CD14-positive monocyte (primary cell): ENCODE results near the gene ADAMTS10. TPM values are rescaled to one million over a fixed set of nuclear protein-coding genes. Genes with fewer than 3 reads are reported as not detected.

Source experiments
- DNase-seq, 3 donors: peaks; one replicate each; pipeline ENCODE4 v3.0.0-alpha.2; 2011 to 2022
- H2AFZ ChIP-seq: 2 replicates; pipeline ENCODE4 v1.6.0; 2012; ENCODE audit warnings: mild to moderate bottlenecking, low read depth, low read length, inconsistent platforms; ENCODE audit not compliant: insufficient read depth, poor library complexity, severe bottlenecking
- H3K27ac ChIP-seq, 2 donors: 1 replicate in 1 of 2; 2 replicates in 1 of 2; pipeline ENCODE4 v1.5.1; 2012 to 2013; ENCODE audit warnings: low read length in 2 of 2, control low read depth in 1 of 2, inconsistent platforms in 1 of 2, low read depth in 1 of 2, mild to moderate bottlenecking in 1 of 2
- H3K27me3 ChIP-seq, 2 donors: one replicate each; pipeline versions ENCODE4 v1.6.0 to v1.6.1; 2011 to 2013; ENCODE audit warnings: low read length in 2 of 2; ENCODE audit not compliant: control insufficient read depth in 2 of 2, insufficient read depth in 2 of 2
- H3K36me3 ChIP-seq, 2 donors: replicated peaks in 1 of 2; 1 replicate in 1 of 2; 2 replicates in 1 of 2; pipeline versions ENCODE4 v1.5.1 to v1.6.1; 2012 to 2013; ENCODE audit warnings: low read length in 2 of 2, control low read depth in 1 of 2, inconsistent platforms in 1 of 2, mild to moderate bottlenecking in 1 of 2; ENCODE audit not compliant: insufficient read depth in 2 of 2, control insufficient read depth in 1 of 2
- H3K4me1 ChIP-seq, 2 donors: 1 replicate in 1 of 2; 2 replicates in 1 of 2; pipeline versions ENCODE4 v1.5.1 to v1.6.1; 2012 to 2013; ENCODE audit warnings: low read length in 2 of 2, control low read depth in 1 of 2, inconsistent platforms in 1 of 2, mild to moderate bottlenecking in 1 of 2, moderate library complexity in 1 of 2; ENCODE audit not compliant: insufficient read depth in 2 of 2, control insufficient read depth in 1 of 2
- H3K4me2 ChIP-seq: replicated peaks from 2 replicates; pipeline ENCODE3; 2012; ENCODE audit warnings: low read length, moderate library complexity, mild to moderate bottlenecking; ENCODE audit not compliant: poor library complexity, severe bottlenecking; ENCODE audit errors: extremely low read depth
- H3K4me3 ChIP-seq, 3 experiments: fragments of 200-600 bp in 1 of 3; sonication (generic) in 1 of 3; replicated peaks in 1 of 3; 1 replicate in 2 of 3; 2 replicates in 1 of 3; pipeline ENCODE4 v1.5.1; 2011 to 2013; ENCODE audit warnings: low read length in 3 of 3, mild to moderate bottlenecking in 3 of 3, control low read depth in 2 of 3, low read depth in 2 of 3, inconsistent platforms in 1 of 3, moderate library complexity in 1 of 3
- H3K79me2 ChIP-seq: 2 replicates; pipeline ENCODE4 v1.6.0; 2012; ENCODE audit warnings: mild to moderate bottlenecking, control low read depth, inconsistent platforms, low read length, moderate library complexity; ENCODE audit not compliant: insufficient read depth
- H3K9ac ChIP-seq: 2 replicates; pipeline ENCODE4 v1.6.0; 2017; ENCODE audit warnings: low read length, mild to moderate bottlenecking; ENCODE audit not compliant: insufficient read depth, poor library complexity, severe bottlenecking
- H3K9me3 ChIP-seq, 2 donors: replicated peaks in 1 of 2; 1 replicate in 1 of 2; 2 replicates in 1 of 2; pipeline versions ENCODE4 v1.5.1 to v1.6.1; 2012 to 2013; ENCODE audit warnings: low read length in 2 of 2, control low read depth in 1 of 2; ENCODE audit not compliant: control insufficient read depth in 1 of 2, insufficient read depth in 1 of 2
- H4K20me1 ChIP-seq: 2 replicates; pipeline ENCODE4 v1.6.0; 2012; ENCODE audit warnings: mild to moderate bottlenecking, low read length, control low read depth, moderate library complexity; ENCODE audit not compliant: insufficient read depth
- H3K27ac Mint-ChIP-seq, 7 donors: one replicate each; pipeline ENCODE4 v1.8.0; 2020; ENCODE audit warnings: mild to moderate bottlenecking in 7 of 7, mixed read lengths in 7 of 7, moderate library complexity in 6 of 7, inconsistent platforms in 2 of 7
- H3K27me3 Mint-ChIP-seq, 3 donors: one replicate each; pipeline ENCODE4 v1.8.0; 2021 to 2022; ENCODE audit warnings: low read depth in 3 of 3, mild to moderate bottlenecking in 3 of 3, mixed read lengths in 3 of 3, moderate library complexity in 3 of 3, inconsistent platforms in 1 of 3
- H3K36me3 Mint-ChIP-seq, 2 donors: one replicate each; pipeline ENCODE4 v1.8.0; 2020; ENCODE audit warnings: mixed read lengths in 2 of 2, inconsistent platforms in 1 of 2, mild to moderate bottlenecking in 1 of 2
- H3K4me1 Mint-ChIP-seq: one replicate; pipeline ENCODE4 v1.8.0; 2020; ENCODE audit warnings: mild to moderate bottlenecking, mixed read lengths
- H3K4me3 Mint-ChIP-seq, 2 donors: one replicate each; pipeline ENCODE4 v1.8.0; 2020; ENCODE audit warnings: mild to moderate bottlenecking in 2 of 2, mixed read lengths in 2 of 2, moderate library complexity in 1 of 2
- H3K9me3 Mint-ChIP-seq, 7 donors: one replicate each; pipeline ENCODE4 v1.8.0; 2020 to 2022; ENCODE audit warnings: mixed read lengths in 7 of 7, mild to moderate bottlenecking in 6 of 7, moderate library complexity in 6 of 7, inconsistent platforms in 2 of 7
- CTCF ChIP-seq: fragments of 200-600 bp; IDR thresholded peaks from one replicate; pipeline ENCODE4 v1.8.0; 2022; ENCODE audit warnings: antibody characterized with exemption, mild to moderate bottlenecking
- WGBS: methylation state at CpG from one replicate; pipeline ENCODE4 v1.1.5; 2013; ENCODE audit warnings: missing lambda C conversion rate; ENCODE audit not compliant: insufficient coverage; 5-methylcytosine and 5-hydroxymethylcytosine counted together
- intact Hi-C, 2 donors: fragments of 100-400 bp; cut with micrococcal nuclease; formaldehyde crosslinking; loops; one replicate each; pipeline versions ENCODE4 v1.15.0 to v1.15.1; 2023
- polyA plus RNA-seq, 3 donors: library from polyadenylated mRNA; depleted of rRNA in 1 of 3; unstranded in 2 of 3; stranded (reverse) in 1 of 3; fragments of 300-500 nt in 2 of 3; fragments of >200 nt in 1 of 3; fragmentation: Illumina TruSeq in 2 of 3; gene quantifications; 1 replicate in 2 of 3; 2 replicates in 1 of 3; pipeline ENCODE4 v1.2.3, GENCODE V29; 2012 to 2021

ADAMTS10 gene
- polyA plus RNA-seq, 3 donors = 2.3 TPM; not detected in 2

GRCh38 chr19:8552810-8553209 is 57.7 kb downstream of the ADAMTS10 start:
- no peaks in the 10 kb centered on the region for H3K27me3 ChIP-seq
- Mint-ChIP-seq H3K9me3 (no peaks in the 10 kb centered on the region), H3K4me1 (peaks cover 6% of the 10 kb centered on the region), H3K36me3 (peaks cover 65 to 89% of the 10 kb centered on the region in 2 donors), H3K27ac (peak overlapping the region in 3 of 7 donors; percentile 26 to 71 (median 63)), H3K27me3 (peaks cover 0 to 1% (median 1%) of the 10 kb centered on the region in 3 donors), H3K4me3 (no peak overlapping the region)
- intact Hi-C loops = no loop called here
- peaks cover 87% of the 10 kb centered on the region for H3K79me2 ChIP-seq
- H3K9ac ChIP-seq = no peak overlapping the region
- H2AFZ ChIP-seq = no peak overlapping the region
- H4K20me1 ChIP-seq = peaks cover 99% of the 10 kb centered on the region
- H3K4me1 ChIP-seq = peaks cover 3 to 8% of the 10 kb centered on the region in 2 donors
- no peaks in the 10 kb centered on the region for H3K9me3 ChIP-seq
- H3K27ac ChIP-seq = peak overlapping the region in 1 of 2 donors; percentile 56
- 91% methylated on average over 9 of the region's 10 CpGs for WGBS
- no peak overlapping the region for H3K4me3 ChIP-seq
- no peak for DNase-seq
- H3K36me3 ChIP-seq = peaks cover 68 to 90% of the 10 kb centered on the region in 2 donors
- no peak overlapping the region for H3K4me2 ChIP-seq
- no peak for TF ChIP-seq CTCF

GRCh38 chr19:8550070-8550469 is 60.4 kb downstream of the ADAMTS10 start:
- no peak overlapping the region for H2AFZ ChIP-seq
- no peak for TF ChIP-seq CTCF
- Mint-ChIP-seq H3K9me3 (no peaks in the 10 kb centered on the region), H3K4me1 (no peaks in the 10 kb centered on the region), H3K36me3 (peaks cover 76 to 99% of the 10 kb centered on the region in 2 donors), H3K4me3 (no peak overlapping the region), H3K27me3 (no peaks in the 10 kb centered on the region), H3K27ac (peak overlapping the region in 3 of 7 donors; percentile 50 to 63 (median 53))
- H3K27me3 ChIP-seq = no peaks in the 10 kb centered on the region
- intact Hi-C loops = no loop called here
- WGBS = 99% methylated on average over 15 of the region's 15 CpGs
- H3K4me1 ChIP-seq = no peaks in the 10 kb centered on the region
- H3K9me3 ChIP-seq = no peaks in the 10 kb centered on the region
- no peak for DNase-seq
- H3K4me3 ChIP-seq = no peak overlapping the region
- H4K20me1 ChIP-seq = peaks cover 99% of the 10 kb centered on the region
- peak overlapping the region; percentile 17 to 51 for H3K27ac ChIP-seq
- peaks cover 84% of the 10 kb centered on the region for H3K79me2 ChIP-seq
- H3K36me3 ChIP-seq = peaks cover 84 to 97% of the 10 kb centered on the region in 2 donors
- no peak overlapping the region for H3K4me2 ChIP-seq
- no peak overlapping the region for H3K9ac ChIP-seq
